Trophoblast cell (in vitro differentiated cells and primary cell): ENCODE data around the gene L3HYPDH.
A peak's percentile ranks its signal among the peaks of the same experiment; 100 is the strongest.

Experiments
- DNase-seq, 2 donors: peaks; one replicate each; pipeline ENCODE4 v3.0.0-alpha.2; 2016
- H2AFZ ChIP-seq: 2 replicates; pipeline ENCODE4 v1.6.1; 2013; ENCODE audit warnings: low read length, moderate library complexity, mild to moderate bottlenecking; ENCODE audit not compliant: insufficient read depth, poor library complexity
- H2AK5ac ChIP-seq: 2 replicates; pipeline ENCODE4 v1.6.1; 2013; ENCODE audit warnings: mild to moderate bottlenecking, low read length
- H2BK120ac ChIP-seq: 2 replicates; pipeline ENCODE4 v1.6.1; 2013; ENCODE audit warnings: low read length, mild to moderate bottlenecking, moderate library complexity; ENCODE audit not compliant: insufficient read depth, poor library complexity
- H2BK12ac ChIP-seq: 2 replicates; pipeline ENCODE4 v1.6.1; 2013; ENCODE audit warnings: mild to moderate bottlenecking, low read length, moderate library complexity
- H2BK5ac ChIP-seq: 2 replicates; pipeline ENCODE4 v1.6.1; 2013; ENCODE audit warnings: low read length, low read depth, moderate library complexity, mild to moderate bottlenecking; ENCODE audit not compliant: poor library complexity
- H3K14ac ChIP-seq: 2 replicates; pipeline ENCODE4 v1.6.1; 2013; ENCODE audit warnings: mild to moderate bottlenecking, low read length
- H3K18ac ChIP-seq: 2 replicates; pipeline ENCODE4 v1.6.1; 2013; ENCODE audit warnings: mild to moderate bottlenecking, low read length
- H3K23ac ChIP-seq: 2 replicates; pipeline ENCODE4 v1.6.1; 2013; ENCODE audit warnings: low read length
- H3K27ac ChIP-seq: 2 replicates; pipeline ENCODE4 v1.5.1; 2013; ENCODE audit warnings: low read depth, mild to moderate bottlenecking, inconsistent platforms, low read length, moderate library complexity
- H3K27me3 ChIP-seq: 2 replicates; pipeline ENCODE4 v1.6.1; 2013; ENCODE audit warnings: inconsistent platforms, mild to moderate bottlenecking, low read length, moderate library complexity; ENCODE audit not compliant: insufficient read depth
- H3K36me3 ChIP-seq, 2 experiments: 1 replicate in 1 of 2; 2 replicates in 1 of 2; pipeline ENCODE4 v1.6.1; 2013; ENCODE audit warnings: low read length in 2 of 2, mild to moderate bottlenecking in 2 of 2, moderate library complexity in 1 of 2; ENCODE audit not compliant: insufficient read depth in 2 of 2, control insufficient read depth in 1 of 2
- H3K4ac ChIP-seq: 2 replicates; pipeline ENCODE4 v1.6.1; 2013; ENCODE audit warnings: low read depth, mild to moderate bottlenecking, low read length, moderate library complexity
- H3K4me1 ChIP-seq, 2 experiments: 1 replicate in 1 of 2; 2 replicates in 1 of 2; pipeline ENCODE4 v1.6.1; 2013; ENCODE audit warnings: low read length in 2 of 2, mild to moderate bottlenecking in 2 of 2, moderate library complexity in 1 of 2; ENCODE audit not compliant: insufficient read depth in 2 of 2, control insufficient read depth in 1 of 2
- H3K4me2 ChIP-seq: 2 replicates; pipeline ENCODE4 v1.6.1; 2013; ENCODE audit warnings: inconsistent platforms, mild to moderate bottlenecking, low read length, moderate library complexity
- H3K4me3 ChIP-seq: 2 replicates; pipeline ENCODE4 v1.5.1; 2013; ENCODE audit warnings: mild to moderate bottlenecking, low read depth, low read length, inconsistent platforms
- H3K79me1 ChIP-seq: one replicate; pipeline ENCODE4 v1.6.1; 2013; ENCODE audit warnings: low read length
- H3K79me2 ChIP-seq: 2 replicates; pipeline ENCODE4 v1.6.1; 2013; ENCODE audit warnings: low read length, mild to moderate bottlenecking; ENCODE audit not compliant: control insufficient read depth, insufficient read depth, poor library complexity
- H3K9ac ChIP-seq: 2 replicates; pipeline ENCODE4 v1.6.1; 2013; ENCODE audit warnings: mild to moderate bottlenecking, low read length
- H3K9me3 ChIP-seq: 2 replicates; pipeline ENCODE4 v1.6.1; 2013; ENCODE audit warnings: low read depth, mild to moderate bottlenecking, control low read depth, inconsistent platforms, low read length; ENCODE audit not compliant: insufficient read depth
- H4K12ac ChIP-seq: 2 replicates; pipeline ENCODE4 v1.6.1; 2013; ENCODE audit warnings: low read depth, mild to moderate bottlenecking, low read length, moderate library complexity
- H4K8ac ChIP-seq: 2 replicates; pipeline ENCODE4 v1.6.1; 2013; ENCODE audit warnings: low read depth, mild to moderate bottlenecking, low read length, moderate library complexity
- H4K91ac ChIP-seq: one replicate; pipeline ENCODE4 v1.6.1; 2013; ENCODE audit warnings: low read depth, mild to moderate bottlenecking, low read length, moderate library complexity
- WGBS: extraction: QIAGEN DNeasy Blood & Tissue Kit; methylation state at CpG from one replicate; pipeline ENCODE4 v1.1.7; 2013; ENCODE audit warnings: missing lambda C conversion rate; ENCODE audit not compliant: insufficient read length, insufficient coverage; ENCODE audit errors: extremely low coverage; 5-methylcytosine and 5-hydroxymethylcytosine counted together

Gene L3HYPDH

DNA sequence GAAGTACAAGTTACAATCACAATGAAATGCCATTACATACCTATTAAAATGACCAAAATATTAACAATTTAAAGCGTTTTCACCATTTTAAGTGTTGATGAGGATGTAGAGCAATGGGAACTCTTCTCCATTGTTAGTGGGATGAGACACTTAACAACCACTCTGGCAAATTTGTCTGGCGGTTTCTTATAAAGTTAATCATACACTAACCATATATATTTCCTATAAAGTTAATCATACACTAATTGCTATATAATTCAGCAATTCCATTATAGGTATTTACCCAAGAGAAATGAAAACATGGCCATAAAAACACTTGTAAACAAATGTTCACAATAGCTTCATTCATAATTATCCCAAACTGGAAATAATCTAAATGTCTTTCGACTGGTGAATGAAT, 36.0 kb upstream of the L3HYPDH start:
- no peak overlapping the region for H3K9ac ChIP-seq
- no peak overlapping the region for H3K14ac ChIP-seq
- H3K4ac ChIP-seq = no peak overlapping the region
- no peak overlapping the region for H2BK120ac ChIP-seq
- no peak for DNase-seq
- no peak overlapping the region for H4K12ac ChIP-seq
- no peaks in the 10 kb centered on the region for H3K4me1 ChIP-seq
- no peak overlapping the region for H3K4me3 ChIP-seq
- H3K23ac ChIP-seq = no peak overlapping the region
- H3K27ac ChIP-seq = no peak overlapping the region
- no CpG with 5 or more reads among the region's 3 CpGs for WGBS
- no peaks in the 10 kb centered on the region for H3K79me1 ChIP-seq
- no peak overlapping the region for H4K8ac ChIP-seq
- H2BK5ac ChIP-seq = no peak overlapping the region
- H4K91ac ChIP-seq = no peak overlapping the region
- H2AK5ac ChIP-seq = no peak overlapping the region
- H3K79me2 ChIP-seq = no peaks in the 10 kb centered on the region
- H3K36me3 ChIP-seq = no peaks in the 10 kb centered on the region
- H3K9me3 ChIP-seq = no peaks in the 10 kb centered on the region
- no peak overlapping the region for H2BK12ac ChIP-seq
- no peak overlapping the region for H2AFZ ChIP-seq
- H3K4me2 ChIP-seq = no peak overlapping the region
- no peaks in the 10 kb centered on the region for H3K27me3 ChIP-seq
- no peak overlapping the region for H3K18ac ChIP-seq

DNA sequence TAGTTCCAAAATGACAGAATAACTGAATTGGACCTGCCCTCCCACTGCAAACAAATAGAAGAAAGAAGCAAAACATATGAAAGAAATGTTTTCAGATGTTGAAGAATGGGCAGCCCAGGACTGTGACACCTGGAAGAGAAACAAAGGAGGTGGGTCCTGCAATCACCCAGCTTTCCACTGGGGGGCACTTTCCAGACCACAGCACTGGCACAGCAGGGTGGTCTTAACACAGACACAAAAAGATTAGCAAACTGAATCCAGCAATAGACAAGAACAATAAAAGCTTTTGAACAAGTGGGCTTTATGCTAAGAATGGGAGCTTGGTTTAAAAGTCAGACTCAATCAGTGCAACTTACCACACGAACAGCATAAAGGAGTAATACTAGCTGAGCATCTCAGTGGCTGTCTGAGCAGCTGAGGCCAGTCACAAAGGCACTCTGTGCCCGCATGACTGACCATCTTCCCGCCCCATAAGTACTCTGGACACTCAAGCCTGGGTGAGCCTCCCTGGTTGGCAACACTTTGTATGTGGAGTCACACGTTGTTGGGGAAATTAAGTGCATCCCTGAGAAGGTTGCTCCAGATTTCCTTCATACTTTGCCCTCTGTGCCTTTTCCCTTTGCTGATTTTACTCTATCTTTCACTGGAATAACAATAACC, 27.8 kb upstream of the L3HYPDH start:
- DNase-seq = peak in 1 of 2 donors; percentile 10
- no peak overlapping the region for H3K27ac ChIP-seq
- H4K8ac ChIP-seq = no peak overlapping the region
- no peak overlapping the region for H3K4ac ChIP-seq
- H3K79me1 ChIP-seq = no peaks in the 10 kb centered on the region
- H3K27me3 ChIP-seq = no peaks in the 10 kb centered on the region
- no peak overlapping the region for H2BK120ac ChIP-seq
- H3K23ac ChIP-seq = no peak overlapping the region
- no peak overlapping the region for H3K4me3 ChIP-seq
- no peak overlapping the region for H4K91ac ChIP-seq
- peaks cover 0 to 2% of the 10 kb centered on the region in 2 experiments for H3K4me1 ChIP-seq
- H3K4me2 ChIP-seq = no peak overlapping the region
- no peak overlapping the region for H2AFZ ChIP-seq
- H2AK5ac ChIP-seq = no peak overlapping the region
- no peak overlapping the region for H3K18ac ChIP-seq
- no peak overlapping the region for H2BK12ac ChIP-seq
- no peak overlapping the region for H2BK5ac ChIP-seq
- H3K9ac ChIP-seq = no peak overlapping the region
- WGBS = no CpG with 5 or more reads among the region's 4 CpGs
- H3K9me3 ChIP-seq = no peaks in the 10 kb centered on the region
- no peak overlapping the region for H4K12ac ChIP-seq
- no peaks in the 10 kb centered on the region for H3K36me3 ChIP-seq
- H3K79me2 ChIP-seq = no peaks in the 10 kb centered on the region
- H3K14ac ChIP-seq = no peak overlapping the region

DNA sequence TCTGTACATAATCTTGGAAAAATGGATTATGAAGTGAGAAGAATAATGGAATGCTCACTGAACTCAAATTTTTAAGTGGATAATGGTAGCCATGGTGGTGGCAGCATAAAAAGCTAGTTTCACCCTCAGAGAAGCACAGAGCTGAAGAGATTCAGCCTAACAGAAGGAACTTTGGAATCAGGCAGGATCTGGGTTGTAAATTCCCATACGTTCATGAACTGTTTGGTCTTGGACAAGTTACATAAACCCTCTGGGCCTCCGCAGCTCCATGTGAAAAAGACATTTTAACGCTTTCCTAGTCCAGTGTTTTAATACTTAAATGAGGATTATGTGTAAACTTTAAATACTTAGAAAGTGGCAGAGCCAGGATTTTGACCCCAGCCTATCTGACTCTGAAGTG, 26.8 kb upstream of the L3HYPDH start:
- Histone ChIP-seq H2BK5ac (no peak overlapping the region), H3K18ac (no peak overlapping the region), H2BK120ac (no peak overlapping the region), H3K27me3 (no peaks in the 10 kb centered on the region), H2AK5ac (no peak overlapping the region), H2BK12ac (no peak overlapping the region), H3K4me1 (peaks cover 0 to 2% of the 10 kb centered on the region in 2 experiments), H3K79me1 (no peaks in the 10 kb centered on the region), H3K9me3 (no peaks in the 10 kb centered on the region), H3K23ac (no peak overlapping the region), H3K4ac (no peak overlapping the region), H3K14ac (no peak overlapping the region), H3K27ac (no peak overlapping the region), H3K4me3 (no peak overlapping the region), H2AFZ (no peak overlapping the region), H3K9ac (no peak overlapping the region), H4K8ac (no peak overlapping the region), H3K4me2 (no peak overlapping the region), H4K12ac (no peak overlapping the region), H3K79me2 (no peaks in the 10 kb centered on the region), H4K91ac (no peak overlapping the region), H3K36me3 (no peaks in the 10 kb centered on the region)
- DNase-seq = no peak
- no CpG with 5 or more reads among the region's 3 CpGs for WGBS

DNA sequence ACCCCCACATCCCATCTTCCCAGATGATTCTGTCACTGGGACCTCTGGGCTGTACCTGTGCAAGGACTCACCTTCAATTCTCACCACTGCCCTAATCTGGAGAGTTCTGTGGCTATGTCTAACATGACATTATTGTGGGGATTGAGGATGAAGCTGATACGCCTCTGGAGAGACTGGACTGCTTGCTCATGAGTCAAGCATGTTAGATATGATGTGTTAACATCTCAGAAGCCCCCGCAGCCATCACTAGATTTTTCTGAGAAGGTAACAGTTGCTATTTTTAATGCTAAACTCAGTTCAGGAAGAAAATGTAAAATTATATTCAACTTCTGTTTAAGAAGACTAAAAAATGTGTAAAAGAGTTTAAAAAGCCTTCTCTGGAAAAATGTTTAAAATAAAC, 25.8 kb upstream of the L3HYPDH start:
- Histone ChIP-seq H3K27ac (no peak overlapping the region), H3K4me3 (no peak overlapping the region), H3K18ac (no peak overlapping the region), H3K23ac (no peak overlapping the region), H3K9ac (no peak overlapping the region), H3K9me3 (no peaks in the 10 kb centered on the region), H4K8ac (no peak overlapping the region), H3K36me3 (no peaks in the 10 kb centered on the region), H2AK5ac (no peak overlapping the region), H2BK5ac (no peak overlapping the region), H3K14ac (no peak overlapping the region), H4K91ac (no peak overlapping the region), H2BK12ac (no peak overlapping the region), H3K27me3 (no peaks in the 10 kb centered on the region), H3K4me1 (peaks cover 0 to 2% of the 10 kb centered on the region in 2 experiments), H3K4ac (no peak overlapping the region), H3K4me2 (no peak overlapping the region), H3K79me1 (no peaks in the 10 kb centered on the region), H3K79me2 (no peaks in the 10 kb centered on the region), H2AFZ (no peak overlapping the region), H2BK120ac (no peak overlapping the region), H4K12ac (no peak overlapping the region)
- no CpG with 5 or more reads among the region's 2 CpGs for WGBS
- no peak for DNase-seq
